Activated CD4-positive, alpha-beta T cell treated with anti-CD3 and anti-CD28 coated beads, Interleukin-10, Interleukin-2, amounts not matched to agents 100 ng/mL and 50 ng/mL, durations not matched to agents 16 hours and 8 hours (primary cell): ENCODE measurements around the gene SCNN1G.

Experiments used
- DNase-seq: peaks from one replicate; pipeline ENCODE4 v3.0.0-alpha.2; 2020

The SCNN1G gene

GRCh38 chr16:23256440-23256839 is 73.9 kb downstream of the SCNN1G start:
- DNase-seq: no peak

GRCh38 chr16:23257682-23258081 is 75.1 kb downstream of the SCNN1G start:
- no peak for DNase-seq

- DNase-seq: no peak
Measured at GRCh38 chr16:23258919-23259237, 76.3 kb downstream of the SCNN1G start.
